ENCODE data around the gene APEH.

The APEH gene

DNA sequence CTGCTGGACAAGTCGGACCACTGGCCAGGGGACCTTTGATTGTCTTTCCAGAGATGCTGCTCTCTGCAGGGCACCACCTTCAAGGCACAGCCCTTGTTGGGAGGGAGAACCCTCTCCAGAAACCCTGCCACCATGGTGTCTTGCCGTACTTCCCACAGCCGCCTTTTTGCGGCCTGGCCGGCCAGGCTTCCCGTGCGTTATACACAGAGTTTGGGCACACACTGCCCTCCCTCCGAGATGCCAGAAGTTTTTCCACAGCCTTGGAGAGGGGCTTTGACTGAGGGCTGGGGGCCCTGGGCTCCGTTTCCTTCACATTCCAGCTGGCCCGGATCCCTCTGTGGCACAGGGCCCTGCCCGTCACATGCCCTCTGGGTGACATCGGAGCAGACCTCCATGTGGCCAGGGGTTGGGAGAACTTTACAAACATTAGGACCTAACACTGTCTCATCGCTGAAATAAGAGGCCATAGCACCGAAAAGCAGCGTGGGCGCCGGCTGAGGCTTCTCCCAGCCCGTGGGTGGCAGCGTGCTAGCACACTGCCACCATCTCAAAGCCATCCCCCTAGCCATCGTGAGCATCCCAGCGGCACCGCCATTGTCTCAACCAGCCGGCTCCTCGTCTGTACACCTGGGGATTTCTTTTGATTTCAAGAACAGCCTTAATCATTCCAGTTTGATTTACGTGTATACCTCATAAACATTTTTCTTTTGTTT, 6.3 kb upstream of the APEH start:
- Histone ChIP-seq H3K4me1 (ENCODE audit: control insufficient read depth in 2 of 2, insufficient read depth in 2 of 2, low read length in 2 of 2) (no peaks in the 10 kb centered on the region), H3K27ac (ENCODE audit: low read depth in 2 of 2, low read length in 2 of 2) (no peak overlapping the region), H3K9me3 (ENCODE audit: control insufficient read depth in 2 of 2, low read length in 2 of 2) (no peaks in the 10 kb centered on the region), H3K9ac (ENCODE audit: low read depth in 1 of 2, low read length in 2 of 2) (no peak overlapping the region), H3K4me3 (ENCODE audit: low read length in 2 of 2) (no peak overlapping the region), H3K27me3 (ENCODE audit: control insufficient read depth in 2 of 2, insufficient read depth in 2 of 2, low read length in 2 of 2) (peaks cover 0 to 9% of the 10 kb centered on the region in 2 donors), H3K36me3 (ENCODE audit: control insufficient read depth in 2 of 2, insufficient read depth in 2 of 2, low read length in 2 of 2) (no peaks in the 10 kb centered on the region)

DNA sequence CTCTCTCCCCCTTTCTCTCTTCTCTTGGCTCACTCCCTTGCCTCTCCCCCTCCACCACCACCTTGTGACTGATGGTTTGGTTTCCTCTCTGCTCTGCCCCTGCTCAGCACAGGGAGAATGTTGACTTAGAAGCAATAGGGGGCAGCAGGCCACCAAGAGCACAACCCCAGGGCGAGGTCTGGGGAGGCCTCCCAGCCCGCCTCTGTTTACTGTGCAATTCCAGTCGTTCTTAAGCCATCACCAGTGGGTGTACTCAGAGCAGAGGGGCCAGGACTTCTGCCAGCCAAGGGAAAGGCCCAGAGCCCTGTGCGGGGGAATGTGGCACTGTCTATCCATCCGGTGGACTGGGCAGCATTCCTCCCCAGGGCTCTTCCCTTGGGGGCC, 5.7 kb upstream of the APEH start:
- Histone ChIP-seq H3K9me3 (ENCODE audit: control insufficient read depth in 2 of 2, low read length in 2 of 2) (no peaks in the 10 kb centered on the region), H3K4me3 (ENCODE audit: low read length in 2 of 2) (no peak overlapping the region), H3K27ac (ENCODE audit: low read depth in 2 of 2, low read length in 2 of 2) (no peak overlapping the region), H3K4me1 (ENCODE audit: control insufficient read depth in 2 of 2, insufficient read depth in 2 of 2, low read length in 2 of 2) (peaks cover 4% of the 10 kb centered on the region in 2 donors), H3K36me3 (ENCODE audit: control insufficient read depth in 2 of 2, insufficient read depth in 2 of 2, low read length in 2 of 2) (no peaks in the 10 kb centered on the region), H3K27me3 (ENCODE audit: control insufficient read depth in 2 of 2, insufficient read depth in 2 of 2, low read length in 2 of 2) (peaks cover 0 to 9% of the 10 kb centered on the region in 2 donors), H3K9ac (ENCODE audit: low read depth in 1 of 2, low read length in 2 of 2) (no peak overlapping the region)

- Histone ChIP-seq H3K4me3 (ENCODE audit: low read length in 2 of 2) (no peak overlapping the region), H3K9ac (ENCODE audit: low read depth in 1 of 2, low read length in 2 of 2) (no peak overlapping the region), H3K27me3 (ENCODE audit: control insufficient read depth in 2 of 2, insufficient read depth in 2 of 2, low read length in 2 of 2) (peaks cover 0 to 9% of the 10 kb centered on the region in 2 donors), H3K9me3 (ENCODE audit: control insufficient read depth in 2 of 2, low read length in 2 of 2) (no peaks in the 10 kb centered on the region), H3K36me3 (ENCODE audit: control insufficient read depth in 2 of 2, insufficient read depth in 2 of 2, low read length in 2 of 2) (no peaks in the 10 kb centered on the region), H3K4me1 (ENCODE audit: control insufficient read depth in 2 of 2, insufficient read depth in 2 of 2, low read length in 2 of 2) (peaks cover 5% of the 10 kb centered on the region in 2 donors), H3K27ac (ENCODE audit: low read depth in 2 of 2, low read length in 2 of 2) (no peak overlapping the region)
Observed at GRCh38 chr3:49668861-49669260, 5.3 kb upstream of the APEH start.

DNA sequence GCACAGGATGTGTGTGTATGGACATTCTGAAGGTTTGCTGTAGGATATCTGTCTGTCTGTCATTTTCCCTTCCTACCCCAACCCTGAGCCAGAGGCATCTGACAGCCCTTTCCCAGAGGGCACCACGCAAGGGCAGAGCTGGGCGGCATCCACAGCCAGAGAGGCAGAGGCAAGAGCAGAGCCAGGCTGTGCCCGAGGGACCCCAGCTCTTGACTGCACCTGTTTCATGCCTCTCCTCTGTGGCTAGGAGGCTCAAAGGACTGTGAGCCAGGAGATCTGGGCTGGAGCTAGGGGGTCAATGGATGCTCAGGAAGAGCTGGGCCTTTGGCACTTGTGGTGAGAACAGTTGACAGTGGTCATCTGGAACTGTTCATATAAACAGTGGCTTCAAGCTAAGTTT, 4.8 kb upstream of the APEH start:
- no peak overlapping the region for H3K4me3 ChIP-seq (ENCODE audit: low read length in 2 of 2)
- no peaks in the 10 kb centered on the region for H3K9me3 ChIP-seq (ENCODE audit: control insufficient read depth in 2 of 2, low read length in 2 of 2)
- H3K27me3 ChIP-seq (ENCODE audit: control insufficient read depth in 2 of 2, insufficient read depth in 2 of 2, low read length in 2 of 2) = peaks cover 0 to 9% of the 10 kb centered on the region in 2 donors
- H3K27ac ChIP-seq (ENCODE audit: low read depth in 2 of 2, low read length in 2 of 2) = no peak overlapping the region
- H3K36me3 ChIP-seq (ENCODE audit: control insufficient read depth in 2 of 2, insufficient read depth in 2 of 2, low read length in 2 of 2) = no peaks in the 10 kb centered on the region
- H3K4me1 ChIP-seq (ENCODE audit: control insufficient read depth in 2 of 2, insufficient read depth in 2 of 2, low read length in 2 of 2) = peaks cover 5% of the 10 kb centered on the region in 2 donors
- H3K9ac ChIP-seq (ENCODE audit: low read depth in 1 of 2, low read length in 2 of 2) = no peak overlapping the region

DNA sequence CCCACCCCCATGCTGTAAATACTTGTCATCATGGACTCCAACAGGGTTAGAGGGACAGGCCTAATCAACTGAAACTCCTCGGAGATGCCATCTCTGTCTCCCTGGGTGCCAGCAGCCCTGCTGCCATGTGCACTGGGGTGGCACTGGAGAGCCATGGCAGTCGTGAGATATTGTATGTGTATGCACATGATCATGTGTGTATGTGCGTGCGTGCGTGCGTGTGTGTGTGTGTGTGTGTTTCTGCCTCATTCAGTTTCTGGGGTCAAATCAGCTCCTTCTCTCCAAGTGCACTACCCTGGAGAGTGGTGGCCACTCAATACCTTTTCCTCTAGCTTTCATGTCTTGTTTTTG, 3.2 kb upstream of the APEH start:
- Histone ChIP-seq H3K9me3 (ENCODE audit: control insufficient read depth in 2 of 2, low read length in 2 of 2) (no peaks in the 10 kb centered on the region), H3K4me3 (ENCODE audit: low read length in 2 of 2) (no peak overlapping the region), H3K27ac (ENCODE audit: low read depth in 2 of 2, low read length in 2 of 2) (no peak overlapping the region), H3K27me3 (ENCODE audit: control insufficient read depth in 2 of 2, insufficient read depth in 2 of 2, low read length in 2 of 2) (peaks cover 0 to 9% of the 10 kb centered on the region in 2 donors), H3K4me1 (ENCODE audit: control insufficient read depth in 2 of 2, insufficient read depth in 2 of 2, low read length in 2 of 2) (peaks cover 12 to 13% of the 10 kb centered on the region in 2 donors), H3K36me3 (ENCODE audit: control insufficient read depth in 2 of 2, insufficient read depth in 2 of 2, low read length in 2 of 2) (peaks cover 0 to 4% of the 10 kb centered on the region in 2 donors), H3K9ac (ENCODE audit: low read depth in 1 of 2, low read length in 2 of 2) (no peak overlapping the region)

DNA sequence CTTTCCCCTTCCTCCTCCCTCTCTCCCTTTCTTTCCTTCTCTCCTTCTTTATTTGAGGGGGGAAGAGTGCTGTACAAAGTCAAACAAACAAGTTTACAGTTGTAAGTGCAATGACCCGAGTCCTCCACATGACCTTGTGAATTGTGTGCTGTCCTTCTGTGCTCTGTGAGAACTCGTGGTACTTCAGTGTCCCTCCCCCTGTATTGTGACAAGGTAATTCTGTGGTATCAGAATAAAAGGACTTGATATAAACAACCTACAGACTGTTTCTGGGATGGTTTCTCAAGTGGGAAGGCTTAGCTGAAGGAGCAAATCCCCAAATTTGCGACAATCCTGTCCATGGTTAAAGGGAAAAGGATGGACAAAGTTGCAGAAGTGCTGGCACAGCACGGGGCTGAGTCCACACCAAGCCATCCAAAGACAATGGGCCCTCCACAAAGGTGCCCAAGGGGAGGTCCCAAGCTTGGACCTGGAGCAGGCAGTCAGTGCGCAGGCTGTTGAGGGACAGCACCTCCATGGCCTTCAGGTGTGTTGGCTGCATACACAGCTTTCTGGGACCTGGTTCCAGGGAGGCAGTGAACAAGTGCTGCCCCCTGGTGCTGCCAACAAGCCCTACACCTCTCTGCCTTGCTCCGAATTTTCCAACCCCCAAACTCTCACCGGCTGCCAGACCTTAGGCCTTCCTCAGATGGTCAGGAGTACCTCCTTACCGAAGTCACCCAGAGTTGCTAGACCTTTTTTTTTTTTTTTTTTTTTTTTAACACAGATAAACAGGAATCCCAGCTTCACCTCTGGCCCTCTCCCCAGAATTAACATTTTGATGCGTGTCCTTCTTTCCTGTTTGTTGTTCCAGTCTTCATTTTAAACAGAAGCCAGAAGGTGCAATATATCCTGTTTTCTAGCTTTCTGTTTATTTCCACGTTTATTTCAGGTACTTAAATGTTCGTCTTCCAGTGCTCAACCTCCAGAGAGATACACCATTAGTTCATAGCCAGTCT, 2.6 kb upstream of the APEH start:
- Histone ChIP-seq H3K9me3 (ENCODE audit: control insufficient read depth in 2 of 2, low read length in 2 of 2) (no peaks in the 10 kb centered on the region), H3K4me1 (ENCODE audit: control insufficient read depth in 2 of 2, insufficient read depth in 2 of 2, low read length in 2 of 2) (peaks cover 12 to 13% of the 10 kb centered on the region in 2 donors), H3K27ac (ENCODE audit: low read depth in 2 of 2, low read length in 2 of 2) (no peak overlapping the region), H3K36me3 (ENCODE audit: control insufficient read depth in 2 of 2, insufficient read depth in 2 of 2, low read length in 2 of 2) (peaks cover 6 to 11% of the 10 kb centered on the region in 2 donors), H3K9ac (ENCODE audit: low read depth in 1 of 2, low read length in 2 of 2) (no peak overlapping the region), H3K27me3 (ENCODE audit: control insufficient read depth in 2 of 2, insufficient read depth in 2 of 2, low read length in 2 of 2) (peaks cover 0 to 9% of the 10 kb centered on the region in 2 donors), H3K4me3 (ENCODE audit: low read length in 2 of 2) (no peak overlapping the region)

GRCh38 chr3:49673121-49673714, 933 bp upstream of the APEH start:
- H3K4me3 ChIP-seq (ENCODE audit: low read length in 2 of 2) = peak overlapping the region; percentile 83 to 89
- no peaks in the 10 kb centered on the region for H3K9me3 ChIP-seq (ENCODE audit: control insufficient read depth in 2 of 2, low read length in 2 of 2)
- H3K27ac ChIP-seq (ENCODE audit: low read depth in 2 of 2, low read length in 2 of 2) = peak overlapping the region; percentile 93 to 95
- H3K27me3 ChIP-seq (ENCODE audit: control insufficient read depth in 2 of 2, insufficient read depth in 2 of 2, low read length in 2 of 2) = peaks cover 0 to 5% of the 10 kb centered on the region in 2 donors
- peak overlapping the region; percentile 54 to 87 for H3K9ac ChIP-seq (ENCODE audit: low read depth in 1 of 2, low read length in 2 of 2)
- H3K4me1 ChIP-seq (ENCODE audit: control insufficient read depth in 2 of 2, insufficient read depth in 2 of 2, low read length in 2 of 2) = peaks cover 12 to 13% of the 10 kb centered on the region in 2 donors
- H3K36me3 ChIP-seq (ENCODE audit: control insufficient read depth in 2 of 2, insufficient read depth in 2 of 2, low read length in 2 of 2) = peaks cover 21 to 27% of the 10 kb centered on the region in 2 donors

GRCh38 chr3:49674497-49674983, 389 bp downstream of the APEH start:
- H3K27ac ChIP-seq (ENCODE audit: low read depth in 2 of 2, low read length in 2 of 2) = peak overlapping the region; percentile 93 to 95
- peaks cover 12 to 13% of the 10 kb centered on the region in 2 donors for H3K4me1 ChIP-seq (ENCODE audit: control insufficient read depth in 2 of 2, insufficient read depth in 2 of 2, low read length in 2 of 2)
- peaks cover 35 to 40% of the 10 kb centered on the region in 2 donors for H3K36me3 ChIP-seq (ENCODE audit: control insufficient read depth in 2 of 2, insufficient read depth in 2 of 2, low read length in 2 of 2)
- peak overlapping the region; percentile 83 to 89 for H3K4me3 ChIP-seq (ENCODE audit: low read length in 2 of 2)
- H3K9me3 ChIP-seq (ENCODE audit: control insufficient read depth in 2 of 2, low read length in 2 of 2) = no peaks in the 10 kb centered on the region
- peak overlapping the region; percentile 47 to 87 for H3K9ac ChIP-seq (ENCODE audit: low read depth in 1 of 2, low read length in 2 of 2)
- H3K27me3 ChIP-seq (ENCODE audit: control insufficient read depth in 2 of 2, insufficient read depth in 2 of 2, low read length in 2 of 2) = no peaks in the 10 kb centered on the region

- H3K36me3 ChIP-seq (ENCODE audit: control insufficient read depth in 2 of 2, insufficient read depth in 2 of 2, low read length in 2 of 2) = peaks cover 46 to 54% of the 10 kb centered on the region in 2 donors
- peaks cover 12 to 13% of the 10 kb centered on the region in 2 donors for H3K4me1 ChIP-seq (ENCODE audit: control insufficient read depth in 2 of 2, insufficient read depth in 2 of 2, low read length in 2 of 2)
- no peak overlapping the region for H3K9ac ChIP-seq (ENCODE audit: low read depth in 1 of 2, low read length in 2 of 2)
- H3K4me3 ChIP-seq (ENCODE audit: low read length in 2 of 2) = no peak overlapping the region
- no peak overlapping the region for H3K27ac ChIP-seq (ENCODE audit: low read depth in 2 of 2, low read length in 2 of 2)
- no peaks in the 10 kb centered on the region for H3K9me3 ChIP-seq (ENCODE audit: control insufficient read depth in 2 of 2, low read length in 2 of 2)
- no peaks in the 10 kb centered on the region for H3K27me3 ChIP-seq (ENCODE audit: control insufficient read depth in 2 of 2, insufficient read depth in 2 of 2, low read length in 2 of 2)
Observed at GRCh38 chr3:49675912-49676311, 1.8 kb downstream of the APEH start.
